Sigmoid colon (tissue), 4 donors: ENCODE data around the gene TMTC1.
"Not testable (repeated sequence)": the region's sequence is repeated elsewhere in the genome, so short reads cannot be mapped to it uniquely, and the experiment has no call there.

Experiments used
- CTCF ChIP-seq, 4 experiments: fragments of 450-650 bp in 3 of 4; fragments of 200-600 bp in 1 of 4; IDR thresholded peaks; one replicate each; pipeline ENCODE4 v1.5.1; 2016 to 2019; ENCODE audit warnings: antibody characterized with exemption in 4 of 4, mild to moderate bottlenecking in 3 of 4, moderate library complexity in 2 of 4
- EP300 ChIP-seq, 4 donors: sonication (generic); formaldehyde crosslinking; IDR thresholded peaks; one replicate each; pipeline ENCODE4 v1.6.1; 2017; ENCODE audit warnings: antibody characterized with exemption in 4 of 4
- POLR2A ChIP-seq, 2 donors: fragments of 450-650 bp; IDR thresholded peaks; one replicate each; pipeline ENCODE4 v1.6.1; 2016; ENCODE audit warnings: antibody characterized with exemption in 2 of 2, mild to moderate bottlenecking in 2 of 2, moderate library complexity in 2 of 2
- POLR2AphosphoS5 ChIP-seq, 4 donors: sonication (generic); formaldehyde crosslinking; IDR thresholded peaks; one replicate each; pipeline ENCODE4 v1.6.1; 2017; ENCODE audit warnings: antibody characterized with exemption in 4 of 4

- not testable (repeated sequence) for TF ChIP-seq CTCF, POLR2AphosphoS5, POLR2A, EP300 (IDR thresholded peaks at IDR 0.05)
Observed at GRCh38 chr12:29555451-29555850, 228.3 kb downstream of the TMTC1 start.
